Embryonic facial prominence (tissue), 1 donor: Measurements from ENCODE around the gene GEMIN2.
"Not testable (repeated sequence)": the region's sequence is repeated elsewhere in the genome, so short reads cannot be mapped to it uniquely, and the experiment has no call there.

Experiments used
- DNase-seq: peaks from one replicate; pipeline ENCODE4 v3.0.0-alpha.2; 2016; ENCODE audit errors: extremely low spot score

Gene GEMIN2

GRCh38 chr14:39109893-39110715 is 4.0 kb upstream of the GEMIN2 start:
- no peak for DNase-seq

- no peak for DNase-seq
These were observed 444 bp upstream of the GEMIN2 start for GRCh38 chr14:39113685-39114072.

- no peak for DNase-seq
These were observed 8.4 kb downstream of the GEMIN2 start for GRCh38 chr14:39122330-39123138.

GRCh38 chr14:39137835-39138234 is 23.7 kb downstream of the GEMIN2 start:
- not testable (repeated sequence) for DNase-seq

- DNase-seq: no peak
These were observed 24.3 kb downstream of the GEMIN2 start for GRCh38 chr14:39138440-39138839.

DNA sequence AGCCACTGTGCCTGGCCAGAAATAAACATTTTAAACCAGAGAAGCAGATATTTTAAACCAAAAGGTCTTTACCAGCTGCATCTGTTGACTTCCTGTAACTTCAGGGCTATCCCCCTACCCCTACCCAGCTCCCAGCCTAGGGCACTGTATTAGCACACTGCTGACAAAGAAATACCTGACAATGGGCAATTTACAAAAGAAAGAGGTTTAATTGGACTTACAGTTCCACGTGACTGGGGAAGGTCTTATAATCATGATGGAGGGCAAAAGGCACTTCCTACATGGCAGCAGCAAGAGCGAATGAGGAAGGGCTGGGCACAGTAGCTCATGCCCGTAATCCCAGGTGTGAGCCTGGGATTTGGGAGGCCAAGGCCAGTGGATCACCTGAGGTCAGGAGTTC is 26.0 kb downstream of the GEMIN2 start:
- DNase-seq: no peak

DNA sequence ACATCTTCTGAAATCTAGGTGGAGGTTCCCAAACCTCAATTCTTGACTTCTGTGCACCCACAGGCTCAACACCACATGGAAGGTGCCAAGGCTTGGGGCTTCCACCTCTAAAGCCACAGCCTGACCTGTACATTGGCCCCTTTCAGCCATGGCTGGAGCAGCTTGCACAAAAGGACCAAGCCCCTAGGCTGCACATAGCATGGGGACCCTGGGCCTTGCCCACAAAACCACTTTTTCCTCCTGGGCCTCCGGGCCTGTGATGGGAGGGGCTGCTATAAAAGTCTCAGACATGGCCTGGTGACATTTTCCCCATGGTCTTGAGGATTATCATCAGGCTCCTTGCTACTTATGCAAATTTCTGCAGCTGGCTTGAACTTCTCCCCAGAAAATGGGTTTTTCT is 27.5 kb downstream of the GEMIN2 start:
- DNase-seq: not testable (repeated sequence)

- not testable (repeated sequence) for DNase-seq
These were observed 29.1 kb downstream of the GEMIN2 start for GRCh38 chr14:39143226-39143625.

- DNase-seq: no peak
These were observed 31.3 kb downstream of the GEMIN2 start for GRCh38 chr14:39145266-39145966.

GRCh38 chr14:39154594-39155189 is 40.6 kb downstream of the GEMIN2 start:
- no peak for DNase-seq

DNA sequence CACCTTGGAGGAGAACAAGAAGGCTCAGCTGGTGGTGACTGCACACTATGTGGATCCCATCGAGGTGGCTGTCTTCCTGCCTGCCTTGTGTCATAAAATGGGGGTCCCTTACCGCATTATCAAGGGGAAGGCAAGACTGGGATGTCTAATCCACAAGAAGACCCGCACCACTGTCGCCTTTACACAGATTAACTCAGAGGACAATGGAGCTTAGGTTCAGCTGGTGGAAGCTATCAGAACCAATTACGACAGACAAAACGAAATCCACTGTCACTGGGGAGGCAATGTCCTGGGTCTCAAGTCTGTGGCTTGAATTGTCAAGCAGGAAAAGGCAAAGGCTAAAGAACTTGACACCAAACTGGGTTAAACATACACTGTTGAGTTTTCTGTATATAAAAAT is 43.4 kb downstream of the GEMIN2 start:
- no peak for DNase-seq

DNA sequence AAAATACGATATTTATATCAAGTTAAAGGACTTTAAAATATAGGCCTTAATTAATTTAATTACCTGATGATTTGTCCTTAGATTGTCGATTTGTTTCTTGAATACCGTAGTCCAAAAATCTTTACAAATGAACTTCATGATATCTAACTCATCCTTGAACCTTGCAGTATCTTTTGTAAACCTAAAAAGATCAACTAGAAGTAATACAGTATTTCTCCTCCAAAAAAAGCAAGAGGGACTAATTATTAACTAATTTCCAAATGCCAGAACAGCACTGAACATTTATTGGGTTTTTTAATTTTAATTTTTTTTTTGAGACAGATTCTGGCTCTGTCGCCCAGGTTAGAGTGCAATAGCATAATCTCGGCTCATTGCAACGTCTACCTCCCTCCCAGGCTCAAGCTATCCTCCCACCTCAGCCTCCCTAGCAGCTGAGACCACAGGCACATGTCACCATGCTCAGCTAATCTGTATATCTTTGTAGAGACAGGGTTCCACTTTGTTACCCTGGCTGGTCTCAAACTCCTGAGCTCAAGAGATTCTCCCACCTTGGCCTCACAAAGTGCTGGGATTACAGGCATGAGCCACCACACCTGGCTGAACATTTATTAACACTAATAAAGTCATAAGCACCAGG is 44.2 kb downstream of the GEMIN2 start:
- DNase-seq: no peak

- no peak for DNase-seq
These were observed 46.4 kb downstream of the GEMIN2 start for GRCh38 chr14:39160494-39160893.

GRCh38 chr14:39167797-39168320 is 53.7 kb downstream of the GEMIN2 start:
- DNase-seq: not testable (repeated sequence)

DNA sequence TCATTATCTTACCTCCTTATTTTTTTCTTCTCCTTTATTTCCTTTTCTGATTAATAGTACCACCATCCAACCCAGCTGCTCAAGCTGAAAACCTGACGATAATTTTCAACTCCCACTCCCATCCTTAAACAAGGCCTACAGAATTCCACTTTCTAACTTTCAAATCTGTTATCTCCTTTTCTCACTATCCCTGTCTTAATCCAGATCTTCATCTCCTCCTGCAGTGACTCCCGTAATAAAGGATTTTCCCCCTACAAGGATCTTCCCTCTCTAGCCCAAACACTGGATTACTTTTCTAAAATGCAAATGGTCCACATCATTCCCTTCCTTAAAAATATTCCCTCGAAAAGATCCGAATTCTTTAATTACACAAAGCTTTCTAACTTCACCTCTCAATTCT is 54.5 kb downstream of the GEMIN2 start:
- DNase-seq: no peak

- DNase-seq: no peak
These were observed 55.4 kb downstream of the GEMIN2 start for GRCh38 chr14:39169541-39169900.

DNA sequence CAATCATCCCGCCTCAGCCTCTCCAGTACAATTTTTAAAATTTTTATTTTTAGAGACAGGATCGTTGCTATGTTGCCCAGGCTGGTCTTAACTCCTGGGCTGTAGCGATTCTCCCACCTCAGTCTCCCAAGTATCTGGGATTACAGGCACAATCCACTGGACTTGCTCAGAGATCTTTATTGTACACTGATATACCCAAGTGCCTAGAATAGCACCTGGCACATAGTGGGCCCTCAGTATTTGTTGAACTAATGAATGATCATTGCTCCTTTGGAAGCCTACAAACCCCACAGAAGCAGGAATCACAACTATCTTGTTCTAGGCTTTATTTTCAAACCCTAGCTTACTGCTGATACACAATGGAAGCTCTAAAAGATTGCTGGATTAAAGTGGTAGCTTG is 59.1 kb downstream of the GEMIN2 start:
- DNase-seq: no peak

DNA sequence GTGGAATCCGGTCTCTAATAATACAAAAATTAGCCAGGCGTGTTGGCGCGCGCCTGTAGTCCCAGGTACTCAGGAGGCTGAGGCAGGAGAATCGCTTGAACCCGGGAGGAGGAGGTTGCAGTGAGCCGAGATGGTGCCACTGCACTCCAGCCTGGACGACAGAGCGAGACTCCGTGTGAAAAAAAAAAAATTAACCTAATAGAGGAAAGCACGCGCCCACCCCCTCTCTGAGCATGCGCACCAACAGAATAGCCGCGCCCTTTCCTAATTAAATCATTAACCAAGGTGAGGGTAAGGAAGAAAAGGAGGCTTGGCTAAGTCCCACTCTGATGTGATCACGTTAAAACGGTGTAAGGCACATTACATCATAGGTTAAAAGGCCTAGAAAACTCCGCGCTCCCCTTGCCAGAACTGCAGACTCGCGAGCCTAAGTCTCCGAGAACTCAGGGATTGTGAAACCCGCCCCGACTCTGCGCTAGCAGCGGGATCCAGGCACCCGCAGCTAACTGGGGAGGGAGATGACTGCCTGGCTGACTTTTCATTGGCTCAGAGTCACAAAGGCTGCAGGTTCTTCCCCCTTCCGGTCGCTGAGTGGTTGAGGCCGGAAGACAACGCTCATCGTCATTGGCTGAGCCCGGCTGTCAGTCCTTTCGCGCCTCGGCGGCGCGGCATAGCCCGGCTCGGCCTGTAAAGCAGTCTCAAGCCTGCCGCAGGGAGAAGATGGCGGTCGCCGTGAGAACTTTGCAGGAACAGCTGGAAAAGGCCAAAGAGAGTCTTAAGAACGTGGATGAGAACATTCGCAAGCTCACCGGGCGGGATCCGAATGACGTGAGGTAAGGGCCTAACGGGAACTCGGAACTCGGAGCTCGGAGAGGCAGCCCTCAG is 60.7 kb downstream of the GEMIN2 start, which contains the start of gene PNN:
PNN (plus strand) TSS at position 695 of the 885 bp plus-strand sequence; CDS start at position 721, 26 bp downstream.
- peak; percentile 99 for DNase-seq

GRCh38 chr14:39175445-39176262 is 61.5 kb downstream of the GEMIN2 start:
- no peak for DNase-seq
